MM.1S (cell line): Measurements from ENCODE around the gene GP5.

ENCODE experiments used
- DNase-seq: peaks from one replicate; pipeline ENCODE4 v3.0.0-alpha.2; 2015
- H2AFZ ChIP-seq: fragments of 300-600 bp; sonication (generic); 2 replicates; pipeline ENCODE4 v1.6.0; 2016; ENCODE audit warnings: antibody characterized with exemption, low read length
- H3F3A ChIP-seq: fragments of 300-600 bp; sonication (generic); 2 replicates; pipeline ENCODE4 v1.6.1; 2016; ENCODE audit warnings: mild to moderate bottlenecking, antibody characterized with exemption, low read length, moderate library complexity, mixed read lengths; ENCODE audit not compliant: insufficient read depth
- H3K27ac ChIP-seq: fragments of 300-600 bp; sonication (generic); 2 replicates; pipeline ENCODE4 v1.5.1; 2016; ENCODE audit warnings: mild to moderate bottlenecking, low read length
- H3K27me3 ChIP-seq: fragments of 300-600 bp; sonication (generic); replicated peaks from 2 replicates; pipeline ENCODE4 v1.6.0; 2016; ENCODE audit warnings: low read length; ENCODE audit not compliant: insufficient read depth
- H3K36me3 ChIP-seq: fragments of 300-600 bp; sonication (generic); replicated peaks from 2 replicates; pipeline ENCODE4 v1.6.1; 2016; ENCODE audit warnings: mild to moderate bottlenecking, low read length, mixed read lengths; ENCODE audit not compliant: insufficient read depth
- H3K4me1 ChIP-seq: fragments of 300-600 bp; sonication (generic); 2 replicates; pipeline ENCODE4 v1.6.1; 2016; ENCODE audit warnings: low read length, mixed read lengths
- H3K4me2 ChIP-seq: fragments of 300-600 bp; sonication (generic); 2 replicates; pipeline ENCODE4 v1.6.0; 2016; ENCODE audit warnings: low read depth, low read length
- H3K4me3 ChIP-seq: fragments of 300-600 bp; sonication (generic); 2 replicates; pipeline ENCODE4 v1.5.1; 2016; ENCODE audit warnings: low read length, mixed read lengths
- H3K79me2 ChIP-seq: fragments of 300-600 bp; sonication (generic); 2 replicates; pipeline ENCODE4 v1.6.1; 2016; ENCODE audit warnings: mixed run types, low read length, mixed read lengths
- H3K9ac ChIP-seq: fragments of 300-600 bp; sonication (generic); 2 replicates; pipeline ENCODE4 v1.6.1; 2016; ENCODE audit warnings: low read length, mixed read lengths
- H3K9me2 ChIP-seq: fragments of 300-600 bp; sonication (generic); replicated peaks from 2 replicates; pipeline ENCODE4 v1.6.1; 2016; ENCODE audit warnings: mild to moderate bottlenecking, low read length, mixed read lengths; ENCODE audit not compliant: insufficient read depth
- H3K9me3 ChIP-seq: fragments of 300-600 bp; sonication (generic); replicated peaks from 2 replicates; pipeline ENCODE4 v1.6.1; 2016; ENCODE audit warnings: mild to moderate bottlenecking, low read length, mixed read lengths; ENCODE audit not compliant: insufficient read depth
- H4K20me1 ChIP-seq: fragments of 300-600 bp; sonication (generic); 2 replicates; pipeline ENCODE4 v1.6.1; 2016; ENCODE audit warnings: mild to moderate bottlenecking, low read length, moderate library complexity, mixed read lengths; ENCODE audit not compliant: insufficient read depth
- CTCF ChIP-seq: fragments of 300-600 bp; sonication (generic); IDR thresholded peaks from 2 replicates; pipeline ENCODE4 v1.5.1; 2016; ENCODE audit warnings: antibody characterized with exemption, low read length, mixed read lengths
- EZH2 ChIP-seq: fragments of 300-600 bp; sonication (generic); optimal IDR thresholded peaks from 2 replicates; pipeline ENCODE3; 2017; ENCODE audit warnings: low read depth, mild to moderate bottlenecking, antibody characterized with exemption, low read length, mixed read lengths
- EZH2phosphoT487 ChIP-seq: fragments of 300-600 bp; sonication (generic); IDR thresholded peaks from 2 replicates; pipeline ENCODE4 v1.6.1; 2018; ENCODE audit warnings: antibody characterized with exemption, low read length

The GP5 gene

GRCh38 chr3:194397757-194398312 is 1.2 kb downstream of the GP5 start:
- 0 out of 2 replicates have a peak, but pooled peaks cover 4% of the 10 kb centered on the region for H3K4me1 ChIP-seq
- peak overlapping the region; percentile 53 for H3K4me2 ChIP-seq
- H3F3A ChIP-seq, result no peaks in the 10 kb centered on the region
- no peaks in the 10 kb centered on the region for H3K9me2 ChIP-seq
- H3K9ac ChIP-seq, result no peak overlapping the region
- TF ChIP-seq EZH2 (no peak), CTCF (no peak), EZH2phosphoT487 (no peak)
- H4K20me1 ChIP-seq, result no peaks in the 10 kb centered on the region
- no peak overlapping the region for H3K27ac ChIP-seq
- no peaks in the 10 kb centered on the region for H3K79me2 ChIP-seq
- peaks cover 48% of the 10 kb centered on the region for H3K27me3 ChIP-seq
- H2AFZ ChIP-seq, result 0 out of 2 replicates have a peak overlapping the region, but pooled peaks have one; percentile 38
- no peak for DNase-seq
- H3K36me3 ChIP-seq, result no peaks in the 10 kb centered on the region
- no peaks in the 10 kb centered on the region for H3K9me3 ChIP-seq
- H3K4me3 ChIP-seq, result peak overlapping the region; percentile 19

- TF ChIP-seq EZH2phosphoT487 (no peak), EZH2 (no peak), CTCF (no peak)
- 0 out of 2 replicates have a peak overlapping the region, but pooled peaks have one; percentile 38 for H2AFZ ChIP-seq
- H3K27me3 ChIP-seq, result peaks cover 48% of the 10 kb centered on the region
- no peak overlapping the region for H3K27ac ChIP-seq
- no peaks in the 10 kb centered on the region for H4K20me1 ChIP-seq
- no peaks in the 10 kb centered on the region for H3K9me3 ChIP-seq
- peak overlapping the region; percentile 53 for H3K4me2 ChIP-seq
- no peaks in the 10 kb centered on the region for H3K79me2 ChIP-seq
- H3K36me3 ChIP-seq, result no peaks in the 10 kb centered on the region
- no peak overlapping the region for H3K9ac ChIP-seq
- H3K9me2 ChIP-seq, result no peaks in the 10 kb centered on the region
- H3K4me1 ChIP-seq, result 0 out of 2 replicates have a peak, but pooled peaks cover 4% of the 10 kb centered on the region
- no peak for DNase-seq
- peak overlapping the region; percentile 19; the same call in 1 of the 2 replicates for H3K4me3 ChIP-seq
- no peaks in the 10 kb centered on the region for H3F3A ChIP-seq
Measured at GRCh38 chr3:194396859-194397756, 2.0 kb downstream of the GP5 start.

GRCh38 chr3:194396539-194396858 is 2.6 kb downstream of the GP5 start:
- Histone ChIP-seq H2AFZ (no peak overlapping the region), H3K4me3 (no peak overlapping the region), H3F3A (no peaks in the 10 kb centered on the region), H3K9me2 (no peaks in the 10 kb centered on the region), H3K36me3 (no peaks in the 10 kb centered on the region), H4K20me1 (no peaks in the 10 kb centered on the region), H3K9me3 (no peaks in the 10 kb centered on the region), H3K79me2 (no peaks in the 10 kb centered on the region), H3K27me3 (peaks cover 48% of the 10 kb centered on the region), H3K4me1 (0 out of 2 replicates have a peak, but pooled peaks cover 4% of the 10 kb centered on the region), H3K4me2 (no peak overlapping the region; the same call in 1 of the 2 replicates), H3K9ac (no peak overlapping the region), H3K27ac (no peak overlapping the region)
- TF ChIP-seq CTCF (no peak), EZH2 (no peak), EZH2phosphoT487 (no peak)
- no peak for DNase-seq
